Activated T-cell treated with anti-CD3 and anti-CD28 coated beads, Interleukin-2, amount 50 U/mL, for 48 hours (primary cell): ENCODE results near the gene C1orf74.
"Not testable (repeated sequence)": the region's sequence is repeated elsewhere in the genome, so short reads cannot be mapped to it uniquely, and the experiment has no call there.

Source experiments
- DNase-seq, 2 experiments: peaks; one replicate each; pipeline ENCODE4 v3.0.0-alpha.2; 2020

Gene C1orf74

DNA sequence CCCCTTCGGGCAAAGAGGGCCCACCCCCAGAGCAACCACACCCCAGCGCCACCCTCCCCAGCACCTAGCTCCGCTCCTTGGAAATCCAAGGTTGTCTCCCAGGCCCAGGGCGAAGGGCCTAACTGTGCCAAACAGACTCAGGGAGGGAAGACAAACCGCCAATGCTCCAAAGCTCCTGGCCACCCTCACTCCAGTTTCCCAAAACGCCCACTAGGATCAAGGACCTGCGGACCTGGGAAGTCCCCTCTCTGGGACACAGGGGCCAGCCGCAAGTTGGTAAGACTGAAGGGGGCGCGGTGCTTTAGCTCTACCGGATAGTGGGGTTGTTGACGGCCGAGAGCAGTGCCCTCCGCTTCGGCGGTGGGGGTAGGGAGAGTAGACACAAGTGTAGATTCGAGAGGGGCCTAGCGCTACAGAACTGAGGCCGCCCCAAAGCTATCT is 21.0 kb upstream of the C1orf74 start:
- no peak for DNase-seq

DNA sequence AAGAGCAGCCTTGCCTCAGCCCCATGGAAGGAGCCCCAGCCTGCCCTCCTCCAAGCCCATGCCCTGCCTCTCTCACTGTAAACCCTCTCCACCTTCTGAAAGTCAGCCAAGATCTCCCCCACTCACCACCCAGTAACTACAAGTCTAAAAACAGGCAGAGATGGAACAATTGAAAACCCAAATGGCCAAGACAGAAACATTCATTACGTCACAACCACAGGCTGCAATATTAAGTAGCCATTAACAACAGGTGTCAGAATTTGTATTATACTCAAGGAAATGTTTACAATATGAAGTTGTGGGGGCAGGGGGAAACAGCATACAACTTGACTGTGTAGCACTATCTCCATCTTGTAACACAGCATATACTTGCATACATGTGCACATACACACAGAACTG is 19.2 kb upstream of the C1orf74 start:
- no peak for DNase-seq

DNA sequence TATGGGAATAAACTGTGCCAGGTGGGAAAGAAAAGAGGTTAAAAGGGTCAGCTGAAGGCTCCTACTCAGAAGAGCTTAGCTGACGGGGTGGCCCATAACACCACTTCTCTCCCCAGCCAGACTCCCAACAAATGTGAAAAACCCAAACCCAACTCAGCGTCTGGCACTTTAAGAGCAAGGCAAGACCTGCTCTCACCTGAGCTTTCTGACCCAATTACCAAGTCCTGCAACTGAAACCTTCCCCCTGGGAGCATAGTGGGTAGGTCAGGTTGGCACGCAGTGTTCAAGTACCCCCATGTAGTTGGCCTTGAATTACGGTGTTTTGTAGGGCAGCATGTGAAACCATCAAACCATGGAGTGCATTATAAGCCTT is 18.4 kb upstream of the C1orf74 start:
- no peak for DNase-seq

- DNase-seq: no peak
Measured at GRCh38 chr1:209802117-209802779, 17.9 kb upstream of the C1orf74 start.

DNA sequence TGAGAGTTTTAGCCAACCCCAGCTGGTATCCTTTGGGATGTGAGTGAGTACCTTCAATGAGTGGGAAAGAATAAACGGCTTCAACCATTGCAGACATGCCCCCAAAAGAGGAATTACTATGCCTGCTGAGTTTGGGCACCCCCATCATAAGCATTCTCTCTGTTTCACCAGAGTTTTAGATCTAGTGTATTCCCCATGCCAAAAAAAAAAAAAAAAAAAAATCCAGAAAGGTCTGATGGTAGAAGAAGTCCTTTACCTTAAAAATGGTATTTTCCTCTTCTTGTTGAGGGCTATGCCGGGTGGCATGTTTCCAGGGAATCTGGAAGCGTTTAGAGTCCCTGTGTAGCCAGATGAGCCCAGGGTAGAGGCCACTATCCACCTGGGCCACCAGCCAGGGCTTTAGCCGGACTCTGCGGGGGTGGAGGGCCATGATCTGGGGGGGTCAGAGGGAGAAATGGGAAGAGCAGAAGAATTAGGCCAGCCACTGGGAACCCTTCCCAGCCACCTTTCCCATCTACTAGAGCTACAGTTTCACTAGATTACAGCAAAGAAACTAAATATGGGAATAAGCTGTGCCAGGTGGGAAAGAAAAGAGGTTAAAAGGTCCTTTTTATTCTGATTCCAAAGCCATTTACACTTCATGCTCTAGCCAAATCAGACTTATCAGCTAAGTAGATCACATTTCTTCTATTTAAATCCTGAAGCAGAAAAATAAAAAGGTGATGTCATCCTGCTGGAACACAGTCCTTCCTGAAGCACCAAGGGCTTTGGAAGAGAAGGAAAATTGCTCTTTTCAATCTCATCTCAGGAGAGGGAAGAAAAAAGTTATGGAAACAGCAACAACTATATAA is 16.9 kb upstream of the C1orf74 start:
- DNase-seq: no peak

DNA sequence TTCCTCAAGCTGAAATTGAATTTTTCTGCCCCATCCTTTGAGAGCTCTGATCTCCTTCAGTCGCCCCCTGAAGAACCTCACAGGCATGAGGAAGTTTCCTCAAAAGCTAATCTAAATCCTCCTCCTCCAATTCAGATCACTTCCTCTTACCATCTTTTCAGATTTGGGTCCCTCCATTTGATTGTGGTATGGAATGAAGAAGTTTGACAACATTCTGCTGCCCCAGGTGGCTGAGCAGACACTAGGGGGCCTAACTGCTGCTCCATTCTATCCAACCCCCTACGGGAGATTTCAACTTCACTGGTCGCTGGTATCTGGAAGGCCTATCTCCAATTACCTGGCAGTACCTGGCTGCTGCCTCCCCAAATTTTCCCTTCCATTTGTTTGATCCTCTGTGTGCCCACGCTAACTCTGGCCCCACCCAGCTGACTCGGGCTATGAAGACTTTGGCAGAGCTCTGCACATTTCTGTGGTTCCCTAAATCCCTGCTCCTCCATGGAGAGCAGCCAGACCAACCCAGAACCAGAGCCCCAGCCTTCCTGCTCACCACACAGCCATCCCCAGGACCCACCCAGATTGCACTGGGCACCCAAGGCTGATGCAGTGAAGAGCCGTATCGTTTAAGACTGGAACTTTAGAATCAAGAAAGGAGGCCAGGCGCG is 13.8 kb upstream of the C1orf74 start:
- DNase-seq: no peak

DNA sequence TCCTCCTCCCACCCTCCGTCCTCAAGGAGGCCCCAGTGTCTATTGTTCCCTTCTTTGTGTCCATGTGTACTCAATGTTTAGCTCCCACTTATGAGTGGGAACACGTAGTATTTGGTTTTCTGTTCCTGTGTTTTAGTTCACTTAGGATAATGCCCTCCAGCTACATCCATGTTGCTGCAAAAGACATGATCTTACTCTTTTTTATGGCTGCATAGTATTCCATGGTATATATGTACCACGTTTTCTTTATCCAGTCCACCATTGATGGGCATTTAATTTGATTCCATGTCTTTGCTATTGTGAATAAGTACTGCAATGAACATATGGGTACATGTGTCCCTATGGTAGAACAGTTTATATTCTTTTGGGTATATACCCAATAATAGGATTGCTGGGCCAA is 9.4 kb upstream of the C1orf74 start:
- DNase-seq: not testable (repeated sequence)

- DNase-seq: no peak
Measured at GRCh38 chr1:209791920-209792319, 7.6 kb upstream of the C1orf74 start.

GRCh38 chr1:209790286-209791193 is 6.2 kb upstream of the C1orf74 start:
- no peak for DNase-seq

- no peak for DNase-seq
Measured at GRCh38 chr1:209789245-209789644, 4.9 kb upstream of the C1orf74 start.

GRCh38 chr1:209787551-209787950 is 3.2 kb upstream of the C1orf74 start:
- no peak for DNase-seq

DNA sequence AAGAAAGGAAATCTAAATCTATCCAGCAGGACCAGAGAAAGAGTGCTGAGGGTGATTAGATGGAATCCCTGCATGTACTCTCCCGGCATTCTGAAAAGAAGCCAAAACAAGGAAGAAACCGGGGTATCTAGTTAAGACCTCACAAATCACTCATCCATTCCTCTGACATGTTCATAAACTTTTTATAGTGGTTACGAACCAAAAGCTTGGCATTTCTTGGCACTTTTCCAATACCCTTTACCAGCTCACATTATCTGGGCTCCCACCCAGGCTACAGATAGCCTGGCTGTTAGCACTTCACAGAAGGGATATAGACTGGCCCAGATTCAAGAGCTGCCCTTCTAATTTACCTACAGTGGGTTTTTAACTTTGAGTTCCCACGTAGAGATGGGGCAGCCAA is 1.8 kb upstream of the C1orf74 start:
- no peak for DNase-seq

- DNase-seq: no peak
Measured at GRCh38 chr1:209785592-209785991, 1.2 kb upstream of the C1orf74 start.

- no peak for DNase-seq
Measured at GRCh38 chr1:209783386-209783785, 973 bp downstream of the C1orf74 start.

DNA sequence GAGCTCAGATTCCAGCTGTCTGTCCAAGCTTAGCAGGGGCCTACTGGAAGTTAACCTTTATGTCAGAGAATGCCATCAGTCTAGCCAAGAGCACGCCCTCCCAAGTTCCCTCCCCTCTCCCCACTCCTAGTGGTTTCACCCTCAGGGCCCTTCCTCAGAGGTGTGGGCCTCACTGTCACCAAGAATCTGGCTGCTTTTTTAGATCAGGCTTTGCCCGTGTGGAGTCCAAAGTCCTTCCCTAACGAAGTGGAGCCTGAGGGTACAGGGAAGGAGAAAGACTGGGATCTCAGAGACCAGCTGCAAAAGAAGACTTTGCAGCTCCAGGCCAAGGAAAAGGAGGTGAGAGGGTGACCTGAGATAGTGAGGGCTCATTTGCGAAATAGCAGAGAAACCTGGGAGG is 4.1 kb downstream of the C1orf74 start:
- DNase-seq: no peak

GRCh38 chr1:209778102-209778501 is 6.3 kb downstream of the C1orf74 start:
- DNase-seq: no peak

DNA sequence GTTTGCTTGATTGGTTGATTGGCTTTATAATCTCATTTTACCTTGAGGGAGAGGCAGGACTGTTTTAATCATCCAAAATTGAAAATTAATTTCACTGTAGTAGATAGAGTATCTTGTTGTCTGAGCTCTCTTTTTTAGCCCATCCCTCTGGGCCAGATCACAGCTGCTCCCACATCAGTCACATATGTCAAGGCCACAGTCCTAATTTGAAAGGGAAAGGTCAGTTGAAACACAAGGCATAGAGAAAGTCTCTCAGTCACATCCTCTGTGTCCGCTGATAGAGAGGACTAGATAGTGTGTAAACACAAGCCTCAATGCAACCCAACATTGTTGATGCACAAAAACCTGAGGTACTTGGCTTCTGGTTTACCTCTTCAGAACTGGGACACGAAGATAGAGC is 6.8 kb downstream of the C1orf74 start:
- no peak for DNase-seq

- no peak for DNase-seq
Measured at GRCh38 chr1:209775678-209776077, 8.7 kb downstream of the C1orf74 start.

- DNase-seq: no peak
Measured at GRCh38 chr1:209774592-209774991, 9.8 kb downstream of the C1orf74 start.

- DNase-seq: no peak
Measured at GRCh38 chr1:209772126-209772525, 12.2 kb downstream of the C1orf74 start.

GRCh38 chr1:209770636-209771415 is 13.5 kb downstream of the C1orf74 start:
- no peak for DNase-seq

GRCh38 chr1:209769971-209770370 is 14.4 kb downstream of the C1orf74 start:
- DNase-seq: no peak
